HG02970 (cell line): ENCODE measurements around the gene SPEG.

Source experiments
- ATAC-seq: cut with Tn5 transposase; IDR thresholded peaks from one replicate; pipeline ENCODE4 v1.9.1; 2021; ENCODE audit warnings: mild to moderate bottlenecking, moderate library complexity, moderate number of reproducible peaks; ENCODE audit not compliant: unreplicated experiment, low FRiP score

The SPEG gene

GRCh38 chr2:219491278-219491963 is 56.8 kb downstream of the SPEG start:
- no peak for ATAC-seq

- no peak for ATAC-seq
Observed at GRCh38 chr2:219492575-219492974, 57.9 kb downstream of the SPEG start.

GRCh38 chr2:219493086-219493485 is 58.4 kb downstream of the SPEG start:
- ATAC-seq, result no peak

GRCh38 chr2:219494952-219495530 is 60.4 kb downstream of the SPEG start:
- no peak for ATAC-seq

- no peak for ATAC-seq
Observed at GRCh38 chr2:219495531-219496122, 61.0 kb downstream of the SPEG start.

- ATAC-seq, result no peak
Observed at GRCh38 chr2:219496247-219496824, 61.7 kb downstream of the SPEG start.

- ATAC-seq, result no peak
Observed at GRCh38 chr2:219496825-219497494, 62.3 kb downstream of the SPEG start.

GRCh38 chr2:219497495-219498279 is 63.0 kb downstream of the SPEG start:
- ATAC-seq, result no peak

DNA sequence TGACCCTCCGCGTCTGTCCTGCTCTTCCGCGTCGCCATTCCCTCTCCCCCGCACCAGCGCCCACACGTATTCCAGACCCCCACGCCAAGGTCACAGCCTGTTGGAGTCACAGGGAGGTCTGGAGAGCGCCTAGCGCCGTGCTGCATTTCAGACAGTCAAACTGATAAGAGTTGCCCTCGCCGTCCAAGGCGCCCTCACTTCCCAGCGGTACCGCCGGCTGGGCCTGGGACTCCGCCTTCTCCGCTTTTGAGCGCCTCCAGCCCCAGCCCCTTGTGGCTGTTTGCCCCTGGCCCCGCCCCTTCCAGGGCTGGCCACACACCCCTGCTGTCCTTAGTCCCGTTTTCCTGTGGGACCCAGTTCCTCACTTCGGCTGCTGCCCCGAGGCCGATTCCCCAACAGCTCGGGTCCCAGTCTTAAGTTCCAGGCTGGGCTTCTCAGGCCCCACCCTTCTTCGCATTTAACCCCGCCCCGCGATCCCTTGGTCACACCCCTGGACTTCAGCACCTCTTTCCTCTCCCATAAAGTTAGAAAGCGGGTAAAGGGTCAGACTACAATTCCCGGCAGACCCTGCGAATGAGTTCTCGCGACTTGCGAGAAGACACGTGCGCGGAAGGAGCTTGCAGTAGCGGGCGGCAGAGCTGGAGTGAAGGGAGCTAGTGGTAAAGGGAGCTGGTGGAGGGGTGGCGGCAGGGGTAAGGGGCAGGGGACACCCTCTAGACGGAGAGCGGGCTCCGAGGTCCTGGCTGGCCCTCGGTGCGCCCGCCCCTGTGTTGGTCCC is 63.8 kb downstream of the SPEG start, which contains the start of gene GMPPA:
TSS of gene GMPPA (plus strand) at position 612 of the 778 bp plus-strand sequence. CDS start 1,085 bp downstream, outside the sequence.
- peak; percentile 86 for ATAC-seq

GRCh38 chr2:219499058-219499307 is 64.3 kb downstream of the SPEG start:
- ATAC-seq, result no peak

- no peak for ATAC-seq
Observed at GRCh38 chr2:219499555-219499954, 64.9 kb downstream of the SPEG start.

GRCh38 chr2:219500135-219500534 is 65.5 kb downstream of the SPEG start:
- no peak for ATAC-seq

DNA sequence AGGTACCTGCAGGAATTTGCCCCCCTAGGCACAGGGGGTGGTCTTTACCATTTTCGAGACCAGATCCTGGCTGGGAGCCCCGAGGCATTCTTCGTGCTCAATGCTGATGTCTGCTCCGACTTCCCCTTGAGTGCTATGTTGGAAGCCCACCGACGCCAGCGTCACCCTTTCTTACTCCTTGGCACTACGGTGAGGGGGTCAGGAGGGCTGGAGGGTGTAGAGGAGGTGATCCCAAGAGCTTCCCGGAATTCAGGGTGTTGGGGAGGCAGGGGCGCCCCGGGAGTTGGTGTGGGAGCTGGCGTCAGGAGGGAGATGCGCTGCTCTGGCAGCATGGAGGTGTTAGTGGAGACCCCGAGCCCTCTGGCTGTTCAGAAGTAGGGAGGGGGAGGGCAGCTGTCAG is 67.2 kb downstream of the SPEG start:
- no peak for ATAC-seq

GRCh38 chr2:219502618-219503017 is 68.0 kb downstream of the SPEG start:
- no peak for ATAC-seq

GRCh38 chr2:219505585-219505984 is 70.9 kb downstream of the SPEG start:
- no peak for ATAC-seq

- ATAC-seq, result no peak
Observed at GRCh38 chr2:219506153-219506801, 71.6 kb downstream of the SPEG start.

GRCh38 chr2:219506802-219507526 is 72.3 kb downstream of the SPEG start:
- no peak for ATAC-seq

DNA sequence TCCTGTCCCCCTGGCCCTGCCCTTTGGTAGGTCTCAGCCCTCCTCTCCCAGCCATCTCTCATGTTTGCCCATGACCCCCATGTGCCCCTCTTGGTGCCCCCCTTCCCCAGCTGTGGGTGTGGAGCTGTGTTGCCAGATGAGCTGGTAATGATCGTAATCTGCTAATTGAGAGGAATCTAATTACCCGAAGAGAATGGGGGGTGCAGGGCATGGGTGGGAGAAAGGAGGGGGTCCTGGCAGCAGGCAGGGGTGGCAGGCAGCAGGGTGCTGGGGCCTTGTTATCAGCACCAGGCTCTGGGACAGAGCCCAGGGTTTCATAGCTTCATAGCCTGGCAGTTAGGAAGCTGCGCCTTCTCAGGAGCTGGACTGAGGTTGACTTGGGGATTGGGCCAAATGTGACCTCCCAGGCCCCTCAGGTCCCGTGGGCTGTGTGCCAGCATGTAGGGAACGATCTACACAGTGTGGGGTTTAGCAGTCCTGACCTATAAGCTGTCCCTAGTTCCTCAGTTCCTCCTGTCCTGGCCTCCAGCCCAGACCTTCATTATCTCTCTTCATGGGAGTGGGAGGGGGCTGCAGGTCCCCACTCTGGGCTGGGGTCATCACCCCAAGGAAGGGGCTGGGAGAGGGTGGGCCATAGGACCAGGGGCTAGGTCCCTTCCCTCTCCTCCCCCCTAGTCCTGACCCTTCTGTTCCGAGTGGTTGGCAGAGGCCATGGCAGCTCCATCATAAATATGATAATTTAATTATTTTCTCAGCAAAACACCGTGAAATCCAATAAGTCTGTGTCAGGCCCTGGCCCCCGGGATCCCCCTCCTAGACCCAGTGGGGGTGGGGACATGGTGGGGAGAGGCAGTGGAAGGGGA is 73.2 kb downstream of the SPEG start:
- ATAC-seq, result no peak
